ENCODE data around the gene DLX2.

DNA sequence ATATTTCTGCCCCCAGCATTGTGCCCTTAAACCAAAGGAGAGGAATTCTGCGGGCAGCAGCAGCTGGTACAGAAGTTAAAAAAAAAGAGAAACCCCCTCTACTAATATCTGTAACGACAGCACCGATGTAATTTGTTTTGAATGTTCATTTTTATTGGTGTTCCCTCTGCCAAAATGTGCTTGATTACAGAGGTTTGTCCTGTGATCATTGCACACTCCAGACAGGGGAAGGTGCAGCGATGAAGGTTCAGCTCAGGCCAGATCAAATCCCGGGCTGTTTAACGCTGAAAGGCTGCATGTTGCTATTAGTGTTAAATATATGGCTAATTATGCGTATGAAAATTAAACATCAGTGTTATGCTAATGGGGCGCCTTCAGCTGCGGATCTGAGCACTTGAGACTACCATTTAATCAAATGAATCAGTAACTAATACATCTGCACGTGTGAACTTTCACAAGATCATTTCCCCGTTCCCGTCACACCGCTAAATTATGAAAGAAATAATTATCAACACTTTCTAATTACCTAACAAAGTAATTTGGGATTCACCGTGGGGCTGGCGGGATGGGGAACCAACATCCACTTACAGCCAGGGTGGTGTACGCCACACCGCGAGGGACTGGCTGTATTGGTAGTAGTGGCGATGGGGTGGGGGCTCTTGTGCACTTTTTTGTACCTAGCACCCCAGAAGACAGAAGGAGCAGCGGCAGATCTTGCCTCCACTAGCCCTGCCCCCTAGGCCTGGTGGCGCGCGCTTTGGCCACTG is 18.9 kb downstream of the DLX2 start:
- TF ChIP-seq ZC3H10 (CRISPR knock-in tag; IDR thresholded peaks at IDR 0.05) (no peak), CREB5 (CRISPR knock-in tag; IDR thresholded peaks at IDR 0.05; ENCODE audit: low read depth) (no peak), ZFP30 (CRISPR knock-in tag; IDR thresholded peaks at IDR 0.05) (no peak), POU6F1 (CRISPR knock-in tag; IDR thresholded peaks at IDR 0.05; ENCODE audit: borderline replicate concordance, low read depth) (no peak), RARB (CRISPR knock-in tag; IDR thresholded peaks at IDR 0.05) (no peak), ZNF565 (CRISPR knock-in tag; conservative IDR thresholded peaks at IDR 0.05; ENCODE audit: low read depth) (no peak), ARNTL (CRISPR knock-in tag; IDR thresholded peaks at IDR 0.05; ENCODE audit: borderline replicate concordance, low read depth) (no peak), TOX (CRISPR knock-in tag; IDR thresholded peaks at IDR 0.05; ENCODE audit: borderline replicate concordance) (no peak), BACH2 (CRISPR knock-in tag; IDR thresholded peaks at IDR 0.05; ENCODE audit: borderline replicate concordance) (no peak), PPARA (CRISPR knock-in tag; IDR thresholded peaks at IDR 0.05; ENCODE audit: borderline replicate concordance) (no peak), ZFP3 (CRISPR knock-in tag; IDR thresholded peaks at IDR 0.05) (no peak)
